Adrenal gland (tissue), 12 donors: ENCODE data around the gene SLC12A9. TPM values are rescaled to one million over a fixed set of nuclear protein-coding genes. Genes with fewer than 3 reads are reported as not detected.

Experiments used
- DNase-seq, 7 donors: peaks; one replicate each; pipeline ENCODE4 v3.0.0-alpha.2; 2019 to 2020
- H3K27ac ChIP-seq, 5 donors: fragments of 200-600 bp; sonication (generic) in 4 of 5; 1 replicate in 3 of 5; 2 replicates in 2 of 5; pipeline versions ENCODE4 v1.5.1 to v1.8.0; 2016 to 2020; ENCODE audit warnings: mild to moderate bottlenecking in 1 of 5
- H3K27me3 ChIP-seq: fragments of 200-600 bp; 2 replicates; pipeline ENCODE4 v1.8.0; 2021
- H3K36me3 ChIP-seq, 2 donors: fragments of 200-600 bp; replicated peaks in 1 of 2; 1 replicate in 1 of 2; 2 replicates in 1 of 2; pipeline versions ENCODE4 v1.5.1 to v1.8.0; 2018 to 2022
- H3K4me1 ChIP-seq, 2 donors: fragments of 200-600 bp; replicated peaks in 1 of 2; 1 replicate in 1 of 2; 2 replicates in 1 of 2; pipeline versions ENCODE4 v1.5.1 to v1.8.0; 2018 to 2021
- H3K4me3 ChIP-seq, 4 donors: fragments of 200-600 bp; sonication (generic) in 3 of 4; one replicate each; pipeline ENCODE4 v1.5.1; 2016 to 2018
- H3K9me3 ChIP-seq, 3 donors: fragments of 200-600 bp; sonication (generic) in 1 of 3; replicated peaks in 1 of 3; 1 replicate in 2 of 3; 2 replicates in 1 of 3; pipeline versions ENCODE4 v1.5.1 to v1.8.0; 2016 to 2021
- CTCF ChIP-seq, 6 experiments: fragments of 450-650 bp in 4 of 6; fragments of 200-600 bp in 2 of 6; sonication (generic) in 1 of 6; IDR thresholded peaks; 1 replicate in 5 of 6; 2 replicates in 1 of 6; pipeline versions ENCODE4 v1.5.1 to v1.8.0; 2016 to 2021; ENCODE audit warnings: antibody characterized with exemption in 6 of 6, mild to moderate bottlenecking in 2 of 6, moderate library complexity in 1 of 6
- POLR2A ChIP-seq, 2 donors: fragments of 450-650 bp; IDR thresholded peaks; one replicate each; pipeline ENCODE4 v1.6.1; 2017; ENCODE audit warnings: antibody characterized with exemption in 2 of 2, mild to moderate bottlenecking in 2 of 2, moderate library complexity in 1 of 2
- WGBS, 4 donors: extraction: QIAGEN DNeasy Blood & Tissue Kit in 2 of 4; methylation state at CpG; one replicate each; pipeline versions ENCODE4 v1.1.5 to v1.1.7; 2013 to 2017; 5-methylcytosine and 5-hydroxymethylcytosine counted together
- intact Hi-C, 2 donors: fragments of 100-400 bp; cut with DNase I; formaldehyde crosslinking; loops; one replicate each; pipeline versions ENCODE4 v1.14.1 to v1.15.0; 2022 to 2023
- polyA plus RNA-seq, 3 donors: library from polyadenylated mRNA; stranded (reverse); fragments of 200-250 nt in 2 of 3; fragments of 350-450 nt in 1 of 3; fragmentation: Illumina TruSeq in 1 of 3; extraction: RNeasy Lipid Tissue Mini Kit (QIAGEN cat#74804) in 1 of 3; gene quantifications; one replicate each; pipeline ENCODE4 v1.2.3, GENCODE V29; 2013 to 2014
- total RNA-seq, 9 donors: library from RNA; depleted of rRNA in 4 of 9; stranded (reverse); fragments of >200 nt in 4 of 9; fragments of 120-200 nt in 1 of 9; fragmentation: NEBNext Ultra II Directional in 1 of 9; extraction: Animal tissue kit (Norgen Biotek cat#: 25700) in 1 of 9; gene quantifications; one replicate each; pipeline versions ENCODE4 v1.1.0 to v1.2.4, GENCODE V29; 2013 to 2023
- donor health status: healthy with polysubstance abuse.
- donor health status: Bipolar disorder and iron deficiency.
- donor health status: DM: yes; HTN: yes; CAD: no.
- donor health status: DM: no; HTN: no; CAD: no.
- donor health status: DM: no; HTN: no; CAD: no.
- donor health status: DM: yes; HTN: yes; CAD: no.

The SLC12A9 gene
- total and polyA plus RNA-seq, 12 donors: 6.1 to 60.3 (median 20.2) TPM

- Histone ChIP-seq H3K27ac (peak overlapping the region; percentile 55 to 85 (median 79)), H3K4me1 (peaks cover 7 to 12% of the 10 kb centered on the region in 2 donors), H3K4me3 (peak overlapping the region in 2 of 4 donors; percentile 23 to 32), H3K27me3 (no peaks in the 10 kb centered on the region), H3K9me3 (no peaks in the 10 kb centered on the region), H3K36me3 (no peaks in the 10 kb centered on the region)
- WGBS, 4 donors: 27 to 35% (median 33%) methylated on average over 4 to 6 of the region's 6 CpGs
- TF ChIP-seq CTCF (IDR thresholded peaks at IDR 0.05) (no peak), POLR2A (IDR thresholded peaks at IDR 0.05) (no peak)
- intact Hi-C loops: no loop called here
- DNase-seq: no peak
Observed at GRCh38 chr7:100836812-100837098, 15.8 kb upstream of the SLC12A9 start.

GRCh38 chr7:100837099-100837836, 15.2 kb upstream of the SLC12A9 start:
- Histone ChIP-seq H3K4me3 (peak overlapping the region in 2 of 4 donors; percentile 23 to 32), H3K27me3 (no peaks in the 10 kb centered on the region), H3K4me1 (peaks cover 7 to 12% of the 10 kb centered on the region in 2 donors), H3K36me3 (no peaks in the 10 kb centered on the region), H3K27ac (peak overlapping the region; percentile 55 to 85 (median 79)), H3K9me3 (no peaks in the 10 kb centered on the region)
- DNase-seq: peak; percentile 85 to 96 (median 94)
- intact Hi-C loops: no loop called here
- WGBS, 4 donors: 1 to 3% (median 2%) methylated on average over 27 to 37 of the region's 37 CpGs
- TF ChIP-seq CTCF (IDR thresholded peaks at IDR 0.05) (no peak), POLR2A (IDR thresholded peaks at IDR 0.05) (peak; percentile 27 to 64)

GRCh38 chr7:100839361-100839760, 13.2 kb upstream of the SLC12A9 start:
- no peak for DNase-seq
- Histone ChIP-seq H3K27me3 (no peaks in the 10 kb centered on the region), H3K4me1 (peaks cover 7 to 12% of the 10 kb centered on the region in 2 donors), H3K9me3 (no peaks in the 10 kb centered on the region), H3K4me3 (no peak overlapping the region), H3K27ac (no peak overlapping the region), H3K36me3 (no peaks in the 10 kb centered on the region)
- intact Hi-C loops: no loop called here
- TF ChIP-seq CTCF (IDR thresholded peaks at IDR 0.05) (no peak), POLR2A (IDR thresholded peaks at IDR 0.05) (no peak)
- WGBS, 4 donors: 93 to 97% (median 96%) methylated on average over 8 to 18 of the region's 18 CpGs

GRCh38 chr7:100840470-100841100, 11.9 kb upstream of the SLC12A9 start:
- no peak for DNase-seq
- no peak for TF ChIP-seq POLR2A (IDR thresholded peaks at IDR 0.05)
- no peak for TF ChIP-seq CTCF (IDR thresholded peaks at IDR 0.05)
- Histone ChIP-seq H3K4me3 (no peak overlapping the region), H3K9me3 (no peaks in the 10 kb centered on the region), H3K27ac (peak overlapping the region in 3 of 5 donors; percentile 31 to 47 (median 47)), H3K4me1 (peaks cover 7 to 12% of the 10 kb centered on the region in 2 donors), H3K36me3 (no peaks in the 10 kb centered on the region), H3K27me3 (no peaks in the 10 kb centered on the region)
- intact Hi-C loops: no loop called here
- 47 to 56% (median 52%) methylated on average over 8 of the region's 8 CpGs for WGBS, 4 donors
